IMR-90 (cell line): ENCODE measurements around the gene TNFRSF14. TPM values are rescaled to one million over a fixed set of nuclear protein-coding genes. Genes with fewer than 3 reads are reported as not detected.

ENCODE experiments used
- ATAC-seq: fragments of 200-7000 bp; cut with Tn5 transposase; 2 replicates; pipeline ENCODE4 v1.9.1; 2020; ENCODE audit warnings: low read depth, mild to moderate bottlenecking, moderate library complexity
- BruUV-seq: library from RNA; stranded (reverse); fragments of 400-500 nt; replicated peaks from 2 replicates; lab custom pipeline; 2021; lab: Mats Ljungman, UMichigan
- CTCF ChIA-PET: fragments of 300-600 bp; formaldehyde crosslinking; extraction: SDS; loops from one replicate; lab custom pipeline; 2021; ENCODE audit warnings: antibody characterized with exemption; lab: Yijun Ruan, JAX
- POLR2A ChIA-PET: fragments of 300-600 bp; sonication (Branson Sonifier 250); formaldehyde crosslinking; loops from one replicate; lab custom pipeline; 2022; ENCODE audit warnings: antibody characterized with exemption; ENCODE audit not compliant: unreplicated experiment; lab: Charles Lee
- DNase-seq: peaks from one replicate; pipeline ENCODE4 v3.0.0; 2013
- H2AFZ ChIP-seq: replicated peaks from 2 replicates; pipeline ENCODE3; 2013; ENCODE audit warnings: low read length, mild to moderate bottlenecking; ENCODE audit not compliant: poor library complexity
- H2AK5ac ChIP-seq: 2 replicates; pipeline ENCODE4 v1.6.1; 2013; ENCODE audit warnings: low read depth, low read length, inconsistent platforms
- H2AK9ac ChIP-seq: replicated peaks from 2 replicates; pipeline ENCODE3; 2013; ENCODE audit warnings: mild to moderate bottlenecking, low read depth, low read length, moderate library complexity; ENCODE audit not compliant: poor library complexity
- H2BK120ac ChIP-seq: 2 replicates; pipeline ENCODE4 v1.6.1; 2013; ENCODE audit warnings: low read depth, low read length, inconsistent platforms
- H2BK15ac ChIP-seq: 3 replicates; pipeline ENCODE4 v1.6.1; 2013; ENCODE audit warnings: low read depth, low read length, inconsistent platforms
- H2BK20ac ChIP-seq: 2 replicates; pipeline ENCODE4 v1.6.1; 2013; ENCODE audit warnings: low read depth, mild to moderate bottlenecking, inconsistent platforms, low read length, moderate library complexity
- H2BK5ac ChIP-seq: 2 replicates; pipeline ENCODE4 v1.6.1; 2013; ENCODE audit warnings: mild to moderate bottlenecking, low read depth, low read length, inconsistent platforms; ENCODE audit not compliant: poor library complexity, severe bottlenecking
- H3K14ac ChIP-seq: replicated peaks from 2 replicates; pipeline ENCODE4 v1.6.1; 2013; ENCODE audit warnings: low read depth, low read length, inconsistent platforms
- H3K18ac ChIP-seq: 2 replicates; pipeline ENCODE4 v1.6.1; 2013; ENCODE audit warnings: low read depth, low read length, control low read depth
- H3K23ac ChIP-seq: 2 replicates; pipeline ENCODE4 v1.6.1; 2013; ENCODE audit warnings: low read depth, low read length, inconsistent platforms
- H3K27ac ChIP-seq: 2 replicates; pipeline ENCODE4 v1.5.1; 2013; ENCODE audit warnings: mild to moderate bottlenecking, control low read depth, low read length; ENCODE audit not compliant: insufficient read depth
- H3K27me3 ChIP-seq: 2 replicates; pipeline ENCODE4 v1.6.1; 2013; ENCODE audit warnings: low read length; ENCODE audit not compliant: control insufficient read depth, insufficient read depth
- H3K36me3 ChIP-seq: 2 replicates; pipeline ENCODE4 v1.6.1; 2013; ENCODE audit warnings: low read length, mixed read lengths; ENCODE audit not compliant: control insufficient read depth, insufficient read depth
- H3K4ac ChIP-seq: 2 replicates; pipeline ENCODE4 v1.6.1; 2013; ENCODE audit warnings: low read depth, low read length, inconsistent platforms
- H3K4me1 ChIP-seq: 2 replicates; pipeline ENCODE4 v1.6.1; 2013; ENCODE audit warnings: low read length, mixed read lengths; ENCODE audit not compliant: control insufficient read depth, insufficient read depth
- H3K4me2 ChIP-seq: 2 replicates; pipeline ENCODE4 v1.6.1; 2013; ENCODE audit warnings: low read depth, mild to moderate bottlenecking, control low read depth, low read length, moderate library complexity
- H3K4me3 ChIP-seq: 2 replicates; pipeline ENCODE4 v1.5.1; 2013; ENCODE audit warnings: low read depth, mild to moderate bottlenecking, control low read depth, low read length, moderate library complexity; ENCODE audit not compliant: insufficient read depth
- H3K56ac ChIP-seq: 2 replicates; pipeline ENCODE4 v1.6.1; 2013; ENCODE audit warnings: low read length, inconsistent platforms; ENCODE audit not compliant: insufficient read depth; ENCODE audit errors: extremely low read depth
- H3K79me1 ChIP-seq, 2 experiments: 2 replicates each; pipeline ENCODE4 v1.6.1; 2013; ENCODE audit warnings: low read length in 2 of 2, inconsistent platforms in 1 of 2, low read depth in 1 of 2
- H3K9ac ChIP-seq: 2 replicates; pipeline ENCODE4 v1.6.1; 2013; ENCODE audit warnings: low read depth, low read length, control low read depth
- H3K9me1 ChIP-seq: 2 replicates; pipeline ENCODE4 v1.6.1; 2013; ENCODE audit warnings: low read length, inconsistent platforms; ENCODE audit not compliant: insufficient read depth
- H3K9me3 ChIP-seq: 2 replicates; pipeline ENCODE4 v1.6.1; 2013; ENCODE audit warnings: low read length; ENCODE audit not compliant: control insufficient read depth, insufficient read depth
- H4K20me1 ChIP-seq: 2 replicates; pipeline ENCODE4 v1.6.1; 2013; ENCODE audit warnings: low read length, inconsistent platforms; ENCODE audit not compliant: insufficient read depth
- H4K5ac ChIP-seq: 2 replicates; pipeline ENCODE4 v1.6.1; 2013; ENCODE audit warnings: mild to moderate bottlenecking, low read depth, low read length, control low read depth
- H4K8ac ChIP-seq, 2 experiments: 2 replicates each; pipeline ENCODE4 v1.6.1; 2013; ENCODE audit warnings: low read depth in 2 of 2, low read length in 2 of 2, control low read depth in 1 of 2, inconsistent platforms in 1 of 2
- H4K91ac ChIP-seq: 2 replicates; pipeline ENCODE4 v1.6.1; 2013; ENCODE audit warnings: low read depth, low read length, inconsistent platforms; ENCODE audit not compliant: insufficient read depth
- CEBPB ChIP-seq: IDR thresholded peaks from 2 replicates; pipeline ENCODE4 v1.6.1; 2012; ENCODE audit warnings: low read depth, low read length, improper control_type of control experiment
- CHD1 ChIP-seq: IDR thresholded peaks from 2 replicates; pipeline ENCODE4 v1.6.1; 2012; ENCODE audit warnings: low read depth, low read length, improper control_type of control experiment
- MAZ ChIP-seq: IDR thresholded peaks from 2 replicates; pipeline ENCODE4 v1.6.1; 2012; ENCODE audit warnings: low read depth, mild to moderate bottlenecking, low read length, improper control_type of control experiment, moderate library complexity, borderline replicate concordance
- NFE2L2 ChIP-seq: fragments of 150-350 bp; IDR thresholded peaks from 2 replicates; pipeline ENCODE4 v1.6.1; 2016; ENCODE audit warnings: low read depth, mild to moderate bottlenecking, low read length
- RFX5 ChIP-seq: IDR thresholded peaks from 2 replicates; pipeline ENCODE4 v1.8.0; 2012; ENCODE audit warnings: low read depth, mild to moderate bottlenecking, low read length, moderate library complexity
- WGBS, 2 experiments: methylation state at CpG; one replicate each; pipeline versions ENCODE4 v1.1.5 to v1.1.7; 2013; ENCODE audit warnings: missing lambda C conversion rate in 2 of 2; ENCODE audit not compliant: insufficient read length in 1 of 2; ENCODE audit errors: extremely low coverage in 2 of 2; 5-methylcytosine and 5-hydroxymethylcytosine counted together
- dilution Hi-C: fragments of 300-500 bp; cut with HindIII; formaldehyde crosslinking; loops from one replicate; pipeline ENCODE4 v1.14.3; 2018; ENCODE audit warnings: low sequenced_read_pairs; ENCODE audit not compliant: unreplicated experiment
- in situ Hi-C: fragments of 300-500 bp; cut with MboI; formaldehyde crosslinking; loops from 3 replicates; pipeline ENCODE4 v1.14.3; 2019; ENCODE audit warnings: low sequenced_read_pairs, inconsistent platforms, mixed read lengths
- intact Hi-C: fragments of 100-400 bp; cut with micrococcal nuclease; formaldehyde crosslinking; loops from 2 replicates; pipeline ENCODE4 v1.10.0; 2022
- polyA plus RNA-seq, 3 experiments: library from polyadenylated mRNA; depleted of rRNA; stranded (reverse); fragments of >200 nt; gene quantifications; 2 replicates each; pipeline ENCODE4 v1.2.3, GENCODE V29; 2012; ENCODE audit warnings: low replicate concordance in 1 of 3
- total RNA-seq: library from RNA; depleted of rRNA; stranded (reverse); fragments of >200 nt; gene quantifications from 2 replicates; pipeline ENCODE4 v1.2.3, GENCODE V29; 2012
- TF ChIP-seq, protein P1 (sequence below): fragments of 150-350 bp; IDR thresholded peaks from 2 replicates; pipeline ENCODE4 v1.6.1; 2016; ENCODE audit warnings: low read depth, mild to moderate bottlenecking, low read length, moderate library complexity, borderline replicate concordance

TNFRSF14 gene
- total and polyA plus RNA-seq, 2 of the 4 experiments (the other 2 are of a cell fraction): 1.3 to 4.2 TPM

DNA sequence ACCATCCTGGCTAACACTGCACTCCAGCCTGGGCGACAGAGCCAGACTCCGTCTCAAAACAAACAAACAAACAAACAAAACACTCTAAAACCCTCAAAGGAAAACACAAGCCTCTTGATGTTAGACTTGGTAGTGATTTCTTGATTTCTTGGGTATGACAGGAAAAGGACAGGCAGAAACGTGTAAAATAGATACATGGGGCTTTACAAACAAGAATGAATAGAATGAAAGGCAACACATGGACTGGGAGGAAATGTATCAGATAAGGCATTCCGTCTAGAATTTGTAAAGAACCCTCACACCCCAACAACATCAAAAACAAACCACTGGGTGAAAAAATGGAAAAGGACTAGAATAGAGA lies 22.6 kb downstream of the TNFRSF14 start:
- ChIA-PET CTCF (no interaction called here), POLR2A (no interaction called here)
- intact Hi-C loops: no loop called here

More for the DNA sequence above, 22.6 kb downstream of the TNFRSF14 start:
- H3K9me3 ChIP-seq: no peaks in the 10 kb centered on the region
- H3K27me3 ChIP-seq: peaks cover 16% of the 10 kb centered on the region
- H3K4me1 ChIP-seq: peaks cover 2% of the 10 kb centered on the region; the same call in 1 of the 2 replicates
- no peak overlapping the region for H3K4me3 ChIP-seq
- no peak overlapping the region for H2AK5ac ChIP-seq
- no peak for ATAC-seq
- DNase-seq: no peak
- peaks cover under 1% of the 10 kb centered on the region; the same call in 1 of the 2 replicates for H3K9me1 ChIP-seq
- no peak overlapping the region for H2AFZ ChIP-seq
- no peak overlapping the region for H3K4me2 ChIP-seq
- H4K8ac ChIP-seq: no peak overlapping the region
- no peak overlapping the region for H3K9ac ChIP-seq
- H3K27ac ChIP-seq: no peak overlapping the region
- H3K18ac ChIP-seq: no peak overlapping the region
- no peak overlapping the region for H2BK120ac ChIP-seq
- H3K23ac ChIP-seq: no peak overlapping the region
- dilution Hi-C loops (no loop called here), in situ Hi-C loops (no loop called here)
- TF ChIP-seq, protein P1, sequence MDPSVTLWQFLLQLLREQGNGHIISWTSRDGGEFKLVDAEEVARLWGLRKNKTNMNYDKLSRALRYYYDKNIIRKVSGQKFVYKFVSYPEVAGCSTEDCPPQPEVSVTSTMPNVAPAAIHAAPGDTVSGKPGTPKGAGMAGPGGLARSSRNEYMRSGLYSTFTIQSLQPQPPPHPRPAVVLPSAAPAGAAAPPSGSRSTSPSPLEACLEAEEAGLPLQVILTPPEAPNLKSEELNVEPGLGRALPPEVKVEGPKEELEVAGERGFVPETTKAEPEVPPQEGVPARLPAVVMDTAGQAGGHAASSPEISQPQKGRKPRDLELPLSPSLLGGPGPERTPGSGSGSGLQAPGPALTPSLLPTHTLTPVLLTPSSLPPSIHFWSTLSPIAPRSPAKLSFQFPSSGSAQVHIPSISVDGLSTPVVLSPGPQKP: no peak
- TF ChIP-seq MAZ (no peak), NFE2L2 (no peak), RFX5 (no peak), CEBPB (no peak), CHD1 (no peak)
- H2BK15ac ChIP-seq: no peak overlapping the region
- no peak overlapping the region for H2AK9ac ChIP-seq
- BruUV-seq: no TSS peak
- H2BK20ac ChIP-seq: no peak overlapping the region
- H3K56ac ChIP-seq: no peak overlapping the region
- no peak overlapping the region for H3K4ac ChIP-seq
- no peak overlapping the region for H4K91ac ChIP-seq
- no peaks in the 10 kb centered on the region for H4K20me1 ChIP-seq
- H2BK5ac ChIP-seq: no peak overlapping the region
- no peaks in the 10 kb centered on the region for H3K36me3 ChIP-seq
- no peak overlapping the region for H4K5ac ChIP-seq
- H3K79me1 ChIP-seq: 0 out of 4 replicates have a peak, but pooled peaks cover 0 to 2% of the 10 kb centered on the region in 2 experiments
- no CpG with 5 or more reads among the region's 4 CpGs for WGBS, 2 experiments
- no peak overlapping the region for H3K14ac ChIP-seq
